Subcutaneous adipose tissue (tissue), 4 donors: ENCODE data around the gene OTULIN. TPM values are rescaled to one million over a fixed set of nuclear protein-coding genes. Genes with fewer than 3 reads are reported as not detected.

ENCODE experiments used
- CTCF ChIP-seq: fragments of 450-650 bp; IDR thresholded peaks from one replicate; pipeline ENCODE4 v1.5.1; 2016; ENCODE audit warnings: low read depth, mild to moderate bottlenecking, control low read depth, antibody characterized with exemption, moderate library complexity
- total RNA-seq, 4 donors: library from RNA; depleted of rRNA; stranded (reverse); fragments of >200 nt; gene quantifications; one replicate each; pipeline ENCODE4 v1.1.0, GENCODE V29; 2016

OTULIN gene
- total RNA-seq, 4 donors from 2014 or later: 25.8 to 42.1 (median 34.0) TPM

DNA sequence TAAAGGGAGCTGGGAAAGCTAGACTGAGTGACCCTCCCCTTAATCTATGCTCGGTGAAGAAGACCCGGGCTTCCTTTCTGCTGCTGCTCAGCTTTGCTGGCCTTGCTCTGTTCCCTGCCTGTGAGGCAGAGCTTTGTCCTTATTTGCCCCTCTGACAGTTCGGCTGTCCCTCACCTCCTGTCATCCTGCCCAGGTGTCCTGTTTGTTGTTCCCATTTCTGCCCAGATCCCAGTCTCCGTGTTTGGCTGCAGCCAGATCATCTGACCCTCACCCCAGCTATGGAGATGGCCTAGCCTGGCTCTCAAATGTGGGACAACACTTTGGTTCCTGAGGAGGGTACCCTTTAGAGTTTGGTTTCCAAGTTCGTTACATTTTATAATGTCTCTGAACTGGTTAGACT lies 20.2 kb downstream of the OTULIN start:
- TF ChIP-seq CTCF: no peak

GRCh38 chr5:14685757-14686156 lies 21.2 kb downstream of the OTULIN start:
- TF ChIP-seq CTCF: no peak

GRCh38 chr5:14686517-14686916 lies 22.0 kb downstream of the OTULIN start:
- TF ChIP-seq CTCF: no peak

- no peak for TF ChIP-seq CTCF
Measured at GRCh38 chr5:14687023-14687665, 22.6 kb downstream of the OTULIN start.

DNA sequence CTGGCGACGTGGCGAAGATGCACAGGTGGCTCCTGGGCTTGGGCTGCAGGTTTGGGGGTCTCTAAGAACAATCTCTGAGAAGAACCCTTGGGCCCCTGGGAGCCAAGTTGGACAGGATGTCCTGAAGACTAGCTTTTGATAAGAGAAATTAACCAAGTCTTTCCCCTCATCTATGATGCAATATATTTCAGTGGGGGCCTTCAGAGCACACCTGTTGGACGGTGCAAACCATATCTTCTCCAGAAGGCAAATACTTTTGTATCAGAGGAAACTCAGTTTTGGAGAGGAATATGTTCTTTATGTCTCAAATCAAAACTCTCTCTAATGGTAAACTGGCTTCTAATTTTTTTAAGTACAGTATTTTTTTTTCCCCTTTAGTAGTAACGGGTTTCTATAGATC lies 28.6 kb downstream of the OTULIN start:
- no peak for TF ChIP-seq CTCF

GRCh38 chr5:14695152-14695551 lies 30.6 kb downstream of the OTULIN start:
- no peak for TF ChIP-seq CTCF

GRCh38 chr5:14696057-14696456 lies 31.5 kb downstream of the OTULIN start:
- no peak for TF ChIP-seq CTCF
